Natural killer cell treated with Interleukin-12 subunit alpha and Interleukin-12 subunit beta and Interleukin-15 and Interleukin-18, amount 100 ng/mL, for 72 hours (primary cell): ENCODE measurements around the gene AMMECR1. TPM values are rescaled to one million over a fixed set of nuclear protein-coding genes. Genes with fewer than 3 reads are reported as not detected.
A peak's percentile ranks its signal among the peaks of the same experiment; 100 is the strongest.
"Not testable (repeated sequence)": the region's sequence is repeated elsewhere in the genome, so short reads cannot be mapped to it uniquely, and the experiment has no call there.

Experiments used
- ATAC-seq, 2 donors: fragments of 150-1000 bp; cut with Tn5 transposase in 1 of 2; sonication (Bioruptor Pico), chemical (Tn5 transposase) in 1 of 2; 2 replicates each; pipeline ENCODE4 v1.10.0; 2021
- DNase-seq: peaks from one replicate; pipeline ENCODE4 v3.0.0; 2022; ENCODE audit warnings: low spot score
- H3K27ac Mint-ChIP-seq, 2 donors: 1 replicate in 1 of 2; 2 replicates in 1 of 2; pipeline ENCODE4 v1.8.0; 2022; ENCODE audit warnings: mixed read lengths in 2 of 2, mild to moderate bottlenecking in 1 of 2, moderate library complexity in 1 of 2
- H3K27me3 Mint-ChIP-seq, 2 donors: 1 replicate in 1 of 2; 2 replicates in 1 of 2; pipeline ENCODE4 v1.8.0; 2022; ENCODE audit warnings: mixed read lengths in 2 of 2
- H3K36me3 Mint-ChIP-seq: one replicate; pipeline ENCODE4 v1.8.0; 2022; ENCODE audit warnings: mixed read lengths
- H3K4me1 Mint-ChIP-seq, 2 donors: 1 replicate in 1 of 2; 2 replicates in 1 of 2; pipeline ENCODE4 v1.8.0; 2022; ENCODE audit warnings: low read depth in 2 of 2, mixed read lengths in 2 of 2, mild to moderate bottlenecking in 1 of 2
- H3K4me3 Mint-ChIP-seq: one replicate; pipeline ENCODE4 v1.8.0; 2022; ENCODE audit warnings: mixed read lengths
- H3K9me3 Mint-ChIP-seq: 2 replicates; pipeline ENCODE4 v1.8.0; 2022; ENCODE audit warnings: mixed read lengths
- total RNA-seq, 2 donors: library from RNA; stranded (reverse); gene quantifications; one replicate each; pipeline ENCODE4 v1.2.3, GENCODE V29; 2022

Gene AMMECR1
- total RNA-seq, 2 donors from 2014 or later = 10.1 to 13.6 TPM

DNA sequence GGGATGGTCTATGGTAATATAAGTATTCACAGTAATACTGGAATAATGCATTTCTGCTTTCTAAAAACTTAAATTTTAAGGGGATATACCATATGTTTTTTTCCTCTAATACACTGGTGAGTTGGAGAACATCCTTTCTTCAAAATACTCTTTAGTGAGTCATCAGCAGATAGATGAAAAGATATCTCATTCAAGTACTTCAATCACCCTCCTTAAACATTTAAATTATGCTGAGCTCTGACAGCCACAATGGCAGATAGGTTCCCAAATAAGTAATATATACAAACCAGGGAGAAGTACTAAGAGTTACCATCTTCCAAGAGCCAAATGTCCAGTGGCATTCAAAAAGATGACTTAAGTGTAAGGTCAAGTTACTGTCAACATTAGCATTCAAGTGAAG is 52.2 kb downstream of the AMMECR1 start:
- Mint-ChIP-seq H3K36me3 (no peaks in the 10 kb centered on the region), H3K9me3 (no peaks in the 10 kb centered on the region), H3K4me3 (no peak overlapping the region), H3K4me1 (peaks cover 8 to 11% of the 10 kb centered on the region in 2 donors), H3K27ac (no peak overlapping the region), H3K27me3 (peaks cover 0 to 2% of the 10 kb centered on the region in 2 donors)
- ATAC-seq = no peak
- no peak for DNase-seq

DNA sequence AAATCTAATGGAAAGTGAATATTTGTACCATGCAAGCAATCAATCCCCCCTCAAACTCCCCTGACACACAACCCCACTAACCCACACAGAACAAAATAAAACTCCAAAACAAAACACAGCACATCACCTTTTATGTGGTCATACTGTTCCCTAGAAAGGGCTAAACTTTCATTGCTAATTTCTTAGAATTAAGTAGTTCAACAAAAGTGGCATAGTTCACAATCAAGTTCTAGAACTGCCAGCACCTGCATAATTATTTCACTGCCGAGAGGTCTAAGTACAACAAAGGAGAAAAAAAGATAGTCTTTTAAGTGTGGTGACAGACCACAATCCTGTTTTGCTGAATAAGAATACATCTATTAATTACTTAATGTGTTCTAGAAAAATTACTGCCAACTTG is 58.8 kb downstream of the AMMECR1 start:
- Mint-ChIP-seq H3K9me3 (no peaks in the 10 kb centered on the region), H3K27ac (no peak overlapping the region), H3K4me1 (peaks cover 4 to 5% of the 10 kb centered on the region in 2 donors), H3K4me3 (no peak overlapping the region), H3K36me3 (no peaks in the 10 kb centered on the region), H3K27me3 (no peaks in the 10 kb centered on the region)
- no peak for ATAC-seq
- no peak for DNase-seq

DNA sequence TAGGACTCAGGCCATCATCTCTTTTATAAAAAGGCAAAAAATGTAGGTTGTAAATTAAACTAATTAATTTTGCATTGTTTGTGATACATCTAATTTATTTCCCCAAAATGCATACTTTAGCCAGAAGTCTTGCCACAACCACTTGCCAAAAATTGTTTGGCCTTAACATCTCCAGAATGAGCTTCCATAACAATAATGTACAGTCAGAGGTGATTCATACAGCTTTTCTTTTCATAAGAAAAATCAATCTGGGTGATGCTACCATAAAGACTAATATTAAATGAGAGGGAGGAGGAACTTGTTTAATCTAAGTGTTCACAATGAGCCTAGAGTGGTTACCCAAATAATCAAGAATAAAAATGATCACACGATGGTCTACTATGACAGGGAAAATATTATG is 59.3 kb downstream of the AMMECR1 start:
- Mint-ChIP-seq H3K36me3 (no peaks in the 10 kb centered on the region), H3K9me3 (no peaks in the 10 kb centered on the region), H3K4me3 (no peak overlapping the region), H3K27ac (no peak overlapping the region), H3K27me3 (peaks cover 0 to 3% of the 10 kb centered on the region in 2 donors), H3K4me1 (peaks cover 5 to 7% of the 10 kb centered on the region in 2 donors)
- DNase-seq = no peak
- ATAC-seq = no peak

DNA sequence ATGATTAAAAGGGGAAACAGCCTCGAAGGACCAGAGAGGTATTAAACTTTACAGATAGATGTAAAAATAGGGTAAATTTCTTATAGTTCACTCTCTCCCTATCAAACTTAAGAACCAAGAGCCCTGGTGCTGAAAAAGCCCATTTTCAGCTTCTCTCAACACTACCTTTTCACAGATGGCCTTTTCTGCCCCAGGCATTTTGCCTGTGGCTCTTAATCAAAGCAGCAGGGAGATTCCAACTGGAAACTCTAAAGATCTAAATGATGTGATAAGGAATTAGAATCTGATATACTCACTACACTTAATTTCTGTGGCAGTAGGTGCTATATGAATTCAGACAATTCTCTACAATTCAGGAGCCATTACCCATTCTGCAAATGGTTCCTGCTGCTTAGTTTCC is 60.0 kb downstream of the AMMECR1 start:
- ATAC-seq (no peak), DNase-seq (no peak)
- Mint-ChIP-seq H3K4me3 (no peak overlapping the region), H3K27ac (no peak overlapping the region), H3K9me3 (no peaks in the 10 kb centered on the region), H3K4me1 (peaks cover 5 to 7% of the 10 kb centered on the region in 2 donors), H3K36me3 (no peaks in the 10 kb centered on the region), H3K27me3 (peaks cover 0 to 3% of the 10 kb centered on the region in 2 donors)

DNA sequence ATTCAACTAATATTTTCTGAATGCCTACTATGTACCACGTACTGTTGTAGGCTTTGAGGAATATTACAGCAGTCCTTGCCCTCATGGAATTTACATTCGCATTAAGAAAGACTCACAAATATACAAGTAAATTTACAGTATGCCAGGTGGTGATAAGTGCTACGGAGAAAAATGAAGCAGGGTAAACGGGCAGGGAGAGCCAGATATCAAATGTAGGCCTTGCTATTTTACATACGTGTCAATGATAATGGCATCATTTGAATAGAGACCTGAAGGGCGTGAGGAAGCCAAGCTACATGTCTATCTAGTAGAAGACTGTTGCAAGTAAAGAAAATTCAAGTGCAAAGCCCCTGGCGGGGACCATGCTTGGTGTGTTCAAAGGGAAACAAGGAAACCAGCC is 65.2 kb downstream of the AMMECR1 start:
- Mint-ChIP-seq H3K36me3 (no peaks in the 10 kb centered on the region), H3K27me3 (peaks cover 0 to 3% of the 10 kb centered on the region in 2 donors), H3K4me1 (peaks cover 13 to 16% of the 10 kb centered on the region in 2 donors), H3K4me3 (no peak overlapping the region), H3K27ac (no peak overlapping the region), H3K9me3 (no peaks in the 10 kb centered on the region)
- ATAC-seq (no peak), DNase-seq (no peak)

DNA sequence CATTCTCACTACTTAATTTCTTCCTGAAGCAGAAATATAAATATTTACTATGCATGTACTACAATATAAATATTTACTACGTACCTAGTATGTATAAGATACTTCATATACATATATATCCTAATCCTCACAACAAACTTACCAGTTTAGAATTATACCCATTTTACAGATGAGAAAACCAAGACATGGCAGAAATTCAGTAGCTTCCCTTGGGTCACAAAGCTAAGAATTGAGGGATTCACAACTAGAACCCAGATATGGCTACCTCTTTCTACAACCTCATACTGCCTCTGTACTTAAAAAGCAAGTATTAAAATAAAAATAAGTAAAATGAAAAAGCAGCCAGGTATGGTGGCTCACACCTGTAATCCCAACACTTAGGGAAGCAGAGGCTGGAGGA is 65.9 kb downstream of the AMMECR1 start:
- Mint-ChIP-seq H3K4me3 (no peak overlapping the region), H3K9me3 (no peaks in the 10 kb centered on the region), H3K27ac (no peak overlapping the region), H3K4me1 (peaks cover 13 to 17% of the 10 kb centered on the region in 2 donors), H3K27me3 (peaks cover 0 to 3% of the 10 kb centered on the region in 2 donors), H3K36me3 (no peaks in the 10 kb centered on the region)
- ATAC-seq (no peak), DNase-seq (no peak)

DNA sequence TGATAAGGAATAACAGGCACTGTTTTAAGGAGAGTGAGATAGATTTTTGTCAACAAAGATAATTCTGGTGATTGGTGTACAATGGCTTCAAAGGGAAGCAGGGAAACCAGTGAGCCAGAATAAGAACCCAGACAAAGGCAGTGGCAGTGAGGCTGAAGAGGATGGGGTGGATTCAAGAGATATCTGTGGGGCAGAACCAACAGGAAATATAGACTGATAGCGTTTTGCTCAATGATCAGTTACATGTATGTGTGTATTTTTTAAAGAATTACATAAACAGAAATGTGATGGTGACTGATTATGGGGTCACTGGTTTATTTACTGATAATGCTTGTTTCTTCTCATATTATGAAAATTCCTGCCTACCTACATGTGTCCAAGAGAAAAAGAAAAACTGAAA is 66.4 kb downstream of the AMMECR1 start:
- no peaks in the 10 kb centered on the region for H3K36me3 Mint-ChIP-seq
- no peak overlapping the region for H3K27ac Mint-ChIP-seq
- DNase-seq = no peak
- H3K27me3 Mint-ChIP-seq = peaks cover 0 to 3% of the 10 kb centered on the region in 2 donors
- H3K4me3 Mint-ChIP-seq = no peak overlapping the region
- no peak for ATAC-seq
- H3K9me3 Mint-ChIP-seq = no peaks in the 10 kb centered on the region
- H3K4me1 Mint-ChIP-seq = peaks cover 13 to 21% of the 10 kb centered on the region in 2 donors

DNA sequence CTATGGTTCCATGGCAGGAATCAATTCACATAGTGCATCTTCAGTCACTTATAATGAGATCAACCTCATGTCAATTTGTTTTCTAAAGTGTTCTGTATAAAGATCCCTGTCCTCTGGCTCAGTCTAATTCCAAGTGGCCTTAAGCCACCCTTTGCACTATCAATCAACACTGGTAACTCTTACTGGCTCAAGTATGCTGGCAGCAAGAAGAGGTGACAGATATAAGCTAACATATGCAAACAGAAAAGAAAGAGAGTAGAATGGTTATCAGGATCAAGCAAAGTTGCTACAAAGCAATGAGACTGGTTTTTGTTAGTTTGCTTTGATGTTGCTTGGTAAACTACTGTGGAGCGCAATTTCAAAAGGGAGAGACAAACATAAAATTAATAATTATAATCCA is 67.0 kb downstream of the AMMECR1 start:
- Mint-ChIP-seq H3K36me3 (no peaks in the 10 kb centered on the region), H3K4me3 (no peak overlapping the region), H3K9me3 (no peaks in the 10 kb centered on the region), H3K27ac (no peak overlapping the region), H3K4me1 (peaks cover 17 to 26% of the 10 kb centered on the region in 2 donors), H3K27me3 (peaks cover 0 to 6% of the 10 kb centered on the region in 2 donors)
- no peak for ATAC-seq
- DNase-seq = no peak

DNA sequence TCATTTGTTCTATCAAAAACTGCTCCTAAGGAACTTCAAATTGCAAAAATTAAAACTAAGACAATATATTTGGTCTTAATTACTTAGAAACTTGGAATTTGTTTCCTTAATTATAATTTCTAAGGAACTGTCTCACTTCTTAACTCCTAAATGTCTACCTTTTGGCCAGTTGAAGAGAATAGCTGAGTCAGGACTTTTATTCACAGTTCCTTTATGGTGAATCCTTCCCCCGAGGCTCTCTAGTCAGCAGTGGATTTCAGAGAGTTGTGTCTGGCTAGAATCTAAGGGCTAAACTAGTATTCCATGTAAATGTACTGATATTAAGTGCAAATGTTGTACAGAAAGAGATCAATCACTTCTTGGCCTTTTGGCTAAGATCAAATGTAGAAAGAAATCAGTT is 69.3 kb downstream of the AMMECR1 start:
- H3K27ac Mint-ChIP-seq = no peak overlapping the region
- no peak for ATAC-seq
- peaks cover 0 to 3% of the 10 kb centered on the region in 2 donors for H3K27me3 Mint-ChIP-seq
- H3K36me3 Mint-ChIP-seq = no peaks in the 10 kb centered on the region
- no peaks in the 10 kb centered on the region for H3K9me3 Mint-ChIP-seq
- no peak overlapping the region for H3K4me3 Mint-ChIP-seq
- no peak for DNase-seq
- H3K4me1 Mint-ChIP-seq = peaks cover 20 to 35% of the 10 kb centered on the region in 2 donors

DNA sequence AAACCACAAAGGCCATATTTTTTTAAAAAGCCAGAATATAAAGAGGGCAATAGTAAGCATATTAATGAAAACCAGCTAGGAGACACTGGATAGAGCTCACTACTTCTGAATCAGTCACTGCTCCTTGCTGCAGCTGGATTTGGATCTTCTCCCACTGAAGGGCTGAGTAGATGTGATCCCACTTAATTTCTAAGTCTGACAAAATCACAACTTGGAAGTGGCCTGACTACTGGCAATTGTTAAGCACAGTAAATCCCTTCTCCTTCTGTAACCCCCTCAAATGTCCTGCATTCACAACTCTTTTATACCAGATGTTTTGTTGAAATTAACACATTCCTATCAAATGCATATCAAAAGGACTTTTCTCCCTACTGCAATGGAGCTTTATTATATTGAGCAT is 72.9 kb downstream of the AMMECR1 start:
- peaks cover 22 to 38% of the 10 kb centered on the region in 2 donors for H3K4me1 Mint-ChIP-seq
- DNase-seq (no peak), ATAC-seq (no peak)
- no peak overlapping the region for H3K4me3 Mint-ChIP-seq
- no peaks in the 10 kb centered on the region for H3K9me3 Mint-ChIP-seq
- no peak overlapping the region for H3K27ac Mint-ChIP-seq
- peaks cover 0 to 3% of the 10 kb centered on the region in 2 donors for H3K27me3 Mint-ChIP-seq
- H3K36me3 Mint-ChIP-seq = peaks cover 9% of the 10 kb centered on the region

DNA sequence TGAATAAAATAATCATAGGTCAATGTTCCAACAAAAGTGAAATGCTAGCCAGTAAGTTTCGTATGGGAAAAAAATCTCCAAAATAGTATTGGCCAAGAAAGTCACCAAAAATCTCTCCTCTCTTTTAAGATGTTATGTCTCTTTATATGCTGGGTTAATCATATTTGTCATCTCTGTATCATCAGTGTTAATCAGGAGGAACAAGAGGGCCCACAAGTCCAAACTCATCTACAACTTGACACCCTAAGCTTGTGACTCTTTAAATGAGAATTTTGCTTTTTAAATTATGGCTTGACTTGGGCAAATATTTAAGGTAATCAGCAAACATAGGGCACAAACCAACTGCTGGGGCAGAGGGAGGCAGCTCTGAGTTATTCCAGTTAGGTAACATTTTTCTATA is 75.5 kb downstream of the AMMECR1 start:
- DNase-seq (no peak), ATAC-seq (no peak)
- H3K36me3 Mint-ChIP-seq = peaks cover 15% of the 10 kb centered on the region
- no peak overlapping the region for H3K27ac Mint-ChIP-seq
- H3K27me3 Mint-ChIP-seq = peaks cover 0 to 7% of the 10 kb centered on the region in 2 donors
- peaks cover 25 to 34% of the 10 kb centered on the region in 2 donors for H3K4me1 Mint-ChIP-seq
- H3K4me3 Mint-ChIP-seq = no peak overlapping the region
- no peaks in the 10 kb centered on the region for H3K9me3 Mint-ChIP-seq

DNA sequence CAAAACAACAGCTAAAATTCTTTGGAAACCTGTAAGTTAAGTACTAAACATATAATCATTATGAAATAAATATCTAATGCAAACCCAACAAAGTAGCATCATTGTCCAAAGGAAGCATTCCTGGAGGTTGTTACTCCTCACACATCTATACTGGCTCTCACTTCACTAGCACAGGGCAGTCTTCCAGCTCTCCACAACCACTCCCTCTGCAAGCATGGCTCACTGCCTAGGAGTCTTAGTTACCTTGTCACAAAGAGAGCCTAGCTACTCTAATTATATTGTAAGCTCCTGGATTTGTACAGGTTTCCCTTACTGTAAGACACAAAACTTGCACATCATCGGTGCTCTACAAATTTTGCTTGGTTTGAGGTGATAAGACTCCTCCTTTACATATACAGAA is 76.1 kb downstream of the AMMECR1 start:
- ATAC-seq (no peak), DNase-seq (no peak)
- Mint-ChIP-seq H3K36me3 (peaks cover 15% of the 10 kb centered on the region), H3K27me3 (peaks cover 0 to 7% of the 10 kb centered on the region in 2 donors), H3K9me3 (no peaks in the 10 kb centered on the region), H3K27ac (no peak overlapping the region), H3K4me3 (no peak overlapping the region), H3K4me1 (peaks cover 25 to 31% of the 10 kb centered on the region in 2 donors)

DNA sequence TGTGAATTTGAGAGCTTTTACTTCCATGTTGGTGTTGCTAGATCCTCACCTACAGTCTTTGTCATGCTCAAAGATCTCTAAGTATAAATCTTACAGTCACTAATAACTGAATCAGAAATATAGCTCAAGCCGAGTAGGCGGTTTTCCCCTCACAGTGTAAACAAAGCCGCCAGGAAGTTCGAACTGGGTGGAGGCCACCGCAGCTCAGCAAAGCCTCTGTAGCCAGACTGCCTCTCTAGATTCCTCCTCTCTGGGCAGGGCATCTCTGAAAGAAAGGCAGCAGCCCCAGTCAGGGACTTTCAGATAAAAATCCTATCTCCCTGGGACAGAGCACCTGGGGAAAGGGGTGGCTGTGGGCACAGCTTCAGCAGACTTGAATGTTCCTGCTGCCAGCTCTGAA is 79.6 kb downstream of the AMMECR1 start:
- ATAC-seq, H3K9me3 Mint-ChIP-seq, H3K4me3 Mint-ChIP-seq, DNase-seq, H3K27me3 Mint-ChIP-seq: not testable (repeated sequence)
- H3K27ac Mint-ChIP-seq = peak overlapping the region; percentile 11 to 49
- peaks cover 15% of the 10 kb centered on the region for H3K36me3 Mint-ChIP-seq
- peaks cover 15 to 24% of the 10 kb centered on the region in 2 donors for H3K4me1 Mint-ChIP-seq

DNA sequence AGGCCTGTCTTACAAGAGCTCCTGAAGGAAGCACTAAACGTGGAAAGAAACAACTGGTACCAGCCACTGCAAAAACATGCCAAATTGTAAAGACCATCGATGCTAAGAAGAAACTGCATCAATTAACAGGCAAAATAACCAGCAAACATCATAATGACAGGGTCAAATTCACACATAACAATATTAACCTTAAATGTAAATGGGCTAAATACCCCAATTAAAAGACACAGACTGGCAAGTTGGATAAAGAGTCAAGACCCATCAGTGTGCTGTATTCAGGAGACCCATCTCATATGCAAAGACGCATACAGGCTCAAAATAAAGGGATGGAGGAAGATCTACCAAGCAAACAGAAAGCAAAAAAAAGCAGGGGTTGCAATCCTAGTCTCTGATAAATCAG is 86.4 kb downstream of the AMMECR1 start:
- peaks cover 28 to 39% of the 10 kb centered on the region in 2 donors for H3K4me1 Mint-ChIP-seq
- not testable (repeated sequence) for DNase-seq, H3K27me3 Mint-ChIP-seq, H3K36me3 Mint-ChIP-seq, ATAC-seq
- peak overlapping the region in 1 of 2 donors; percentile 76 for H3K27ac Mint-ChIP-seq
- H3K4me3 Mint-ChIP-seq = peak overlapping the region; percentile 58
- peaks cover 10% of the 10 kb centered on the region for H3K9me3 Mint-ChIP-seq

DNA sequence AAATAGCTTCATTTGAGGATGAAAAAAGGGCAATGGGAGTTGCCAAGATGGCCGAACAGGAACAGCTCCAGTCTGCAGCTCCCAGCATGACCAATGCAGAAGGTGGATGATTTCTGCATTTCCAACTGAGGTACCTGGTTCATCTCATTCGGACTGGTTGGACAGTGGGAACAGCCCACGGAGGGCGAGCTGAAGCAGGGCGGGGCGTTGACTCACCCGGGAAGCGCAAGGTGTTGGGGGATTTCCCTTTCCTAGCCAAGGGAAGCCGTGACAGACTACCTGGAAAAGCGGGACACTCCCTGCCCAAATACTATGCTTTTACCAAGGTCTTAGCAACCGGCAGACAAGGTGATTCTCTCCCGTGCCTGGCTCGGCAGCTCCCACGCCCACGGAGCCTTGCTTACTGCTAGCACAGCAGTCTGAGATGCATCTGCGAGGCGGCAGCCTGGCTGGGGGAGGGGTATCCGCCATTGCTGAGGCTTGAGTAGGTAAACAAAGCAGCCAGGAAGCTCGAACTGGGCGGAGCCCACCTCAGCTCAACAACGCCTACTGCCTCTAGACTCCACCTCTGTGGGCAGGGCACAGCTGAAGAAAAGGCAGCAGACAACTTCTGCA is 88.3 kb downstream of the AMMECR1 start:
- Mint-ChIP-seq H3K9me3 (peaks cover 10% of the 10 kb centered on the region), H3K4me3 (peak overlapping the region; percentile 59), H3K4me1 (peaks cover 28 to 39% of the 10 kb centered on the region in 2 donors)
- H3K27ac Mint-ChIP-seq, H3K36me3 Mint-ChIP-seq, H3K27me3 Mint-ChIP-seq, DNase-seq, ATAC-seq: not testable (repeated sequence)
